Astrocyte (in vitro differentiated cells and primary cell): ENCODE data around the gene IER3. TPM values are rescaled to one million over a fixed set of nuclear protein-coding genes. Genes with fewer than 3 reads are reported as not detected.

Experiments used
- DNase-seq: peaks from one replicate; pipeline ENCODE4 v3.0.0-alpha.2; 2010; ENCODE audit warnings: low read depth
- FAIRE-seq: peaks from 2 replicates; lab custom pipeline; 2011; peaks lifted over from hg19 to GRCh38; lab: Jason Lieb, UNC
- H2AFZ ChIP-seq: 2 replicates; pipeline ENCODE4 v1.6.0; 2012; ENCODE audit warnings: low read depth, low read length, inconsistent platforms
- H3K27ac ChIP-seq: 2 replicates; pipeline ENCODE4 v1.5.1; 2011; ENCODE audit warnings: low read depth, low read length, inconsistent platforms
- H3K27me3 ChIP-seq: 2 replicates; pipeline ENCODE4 v1.6.0; 2011; ENCODE audit warnings: low read length, inconsistent platforms; ENCODE audit not compliant: insufficient read depth
- H3K36me3 ChIP-seq: 2 replicates; pipeline ENCODE4 v1.5.1; 2011; ENCODE audit warnings: low read length, inconsistent platforms; ENCODE audit not compliant: insufficient read depth
- H3K4me1 ChIP-seq: 2 replicates; pipeline ENCODE4 v1.5.1; 2011; ENCODE audit warnings: low read length, inconsistent platforms; ENCODE audit not compliant: insufficient read depth
- H3K4me2 ChIP-seq: 2 replicates; pipeline ENCODE4 v1.6.0; 2012; ENCODE audit warnings: low read length, inconsistent platforms
- H3K4me3 ChIP-seq: 2 replicates; pipeline ENCODE4 v1.5.1; 2011; ENCODE audit warnings: low read depth, mild to moderate bottlenecking, low read length, inconsistent platforms; ENCODE audit not compliant: insufficient read depth
- H3K79me2 ChIP-seq: 2 replicates; pipeline ENCODE4 v1.6.0; 2012; ENCODE audit warnings: mild to moderate bottlenecking, low read length, inconsistent platforms; ENCODE audit not compliant: insufficient read depth
- H3K9ac ChIP-seq: 2 replicates; pipeline ENCODE4 v1.6.0; 2012; ENCODE audit warnings: mild to moderate bottlenecking, low read length, inconsistent platforms
- H3K9me3 ChIP-seq: 2 replicates; pipeline ENCODE4 v1.5.1; 2012; ENCODE audit warnings: low read depth, mild to moderate bottlenecking, low read length, inconsistent platforms; ENCODE audit not compliant: insufficient read depth
- H4K20me1 ChIP-seq: 2 replicates; pipeline ENCODE4 v1.6.0; 2012; ENCODE audit warnings: low read length, inconsistent platforms; ENCODE audit not compliant: insufficient read depth
- H3K27ac Mint-ChIP-seq: one replicate; pipeline ENCODE4 v1.8.0; 2021; ENCODE audit warnings: mild to moderate bottlenecking, mixed read lengths; ENCODE audit not compliant: unreplicated experiment
- H3K27me3 Mint-ChIP-seq: one replicate; pipeline ENCODE4 v1.8.0; 2021; ENCODE audit warnings: low read depth, mixed read lengths; ENCODE audit not compliant: unreplicated experiment
- H3K36me3 Mint-ChIP-seq: one replicate; pipeline ENCODE4 v1.8.0; 2021; ENCODE audit warnings: low read depth, mixed read lengths; ENCODE audit not compliant: unreplicated experiment
- H3K4me1 Mint-ChIP-seq: one replicate; pipeline ENCODE4 v1.8.0; 2021; ENCODE audit warnings: low read depth, mixed read lengths; ENCODE audit not compliant: unreplicated experiment
- H3K4me3 Mint-ChIP-seq: one replicate; pipeline ENCODE4 v1.8.0; 2021; ENCODE audit warnings: mild to moderate bottlenecking, moderate library complexity, mixed read lengths; ENCODE audit not compliant: unreplicated experiment
- H3K9me3 Mint-ChIP-seq: one replicate; pipeline ENCODE4 v1.8.0; 2021; ENCODE audit warnings: mild to moderate bottlenecking, mixed read lengths; ENCODE audit not compliant: unreplicated experiment
- CTCF ChIP-seq: IDR thresholded peaks from 2 replicates; pipeline ENCODE4 v1.5.1; 2011; ENCODE audit warnings: low read depth, mild to moderate bottlenecking, inconsistent platforms, low read length, moderate library complexity; ENCODE audit not compliant: insufficient read depth
- EZH2 ChIP-seq: IDR thresholded peaks from 2 replicates; pipeline ENCODE4 v1.6.1; 2012; ENCODE audit warnings: mild to moderate bottlenecking, low read length, inconsistent platforms; ENCODE audit not compliant: insufficient read depth
- total RNA-seq: library from RNA; stranded (reverse); gene quantifications from 2 replicates; pipeline ENCODE4 v1.2.1, GENCODE V29; 2021

The IER3 gene
- total RNA-seq, 1 donor from 2014 or later, result 221 TPM

GRCh38 chr6:30769088-30769852 is 24.9 kb upstream of the IER3 start:
- Histone ChIP-seq H3K4me3 (peak overlapping the region; percentile 43), H3K27me3 (no peaks in the 10 kb centered on the region), H3K4me1 (peaks cover 38% of the 10 kb centered on the region), H4K20me1 (no peaks in the 10 kb centered on the region), H3K27ac (peak overlapping the region; percentile 99), H3K36me3 (no peaks in the 10 kb centered on the region), H3K4me2 (peak overlapping the region; percentile 79), H3K9ac (peak overlapping the region; percentile 88), H3K9me3 (no peaks in the 10 kb centered on the region), H2AFZ (no peak overlapping the region), H3K79me2 (no peaks in the 10 kb centered on the region)
- peaks cover 7% of the 10 kb centered on the region for H3K36me3 Mint-ChIP-seq
- peak overlapping the region; percentile 99 for H3K27ac Mint-ChIP-seq
- peak overlapping the region; percentile 73 for H3K4me3 Mint-ChIP-seq
- TF ChIP-seq CTCF, result no peak
- TF ChIP-seq EZH2, result no peak
- peaks cover 46% of the 10 kb centered on the region for H3K4me1 Mint-ChIP-seq
- no peaks in the 10 kb centered on the region for H3K27me3 Mint-ChIP-seq
- peak; percentile 97 for DNase-seq
- no peaks in the 10 kb centered on the region for H3K9me3 Mint-ChIP-seq
- no peak for FAIRE-seq

GRCh38 chr6:30768634-30769087 is 24.3 kb upstream of the IER3 start:
- H3K9me3 ChIP-seq, result no peaks in the 10 kb centered on the region
- FAIRE-seq (no peak), DNase-seq (peak; percentile 34)
- no peaks in the 10 kb centered on the region for H3K27me3 ChIP-seq
- H3K79me2 ChIP-seq, result no peaks in the 10 kb centered on the region
- Mint-ChIP-seq H3K27ac (peak overlapping the region; percentile 99), H3K27me3 (no peaks in the 10 kb centered on the region), H3K9me3 (no peaks in the 10 kb centered on the region), H3K36me3 (peaks cover 6% of the 10 kb centered on the region), H3K4me1 (peaks cover 49% of the 10 kb centered on the region), H3K4me3 (peak overlapping the region; percentile 73)
- H3K9ac ChIP-seq, result peak overlapping the region; percentile 88
- H3K4me3 ChIP-seq, result no peak overlapping the region
- no peaks in the 10 kb centered on the region for H3K36me3 ChIP-seq
- H3K27ac ChIP-seq, result peak overlapping the region; percentile 99
- H2AFZ ChIP-seq, result no peak overlapping the region
- no peak for TF ChIP-seq CTCF
- TF ChIP-seq EZH2, result no peak
- H3K4me2 ChIP-seq, result peak overlapping the region; percentile 79
- no peaks in the 10 kb centered on the region for H4K20me1 ChIP-seq
- peaks cover 43% of the 10 kb centered on the region for H3K4me1 ChIP-seq

- Histone ChIP-seq H3K79me2 (no peaks in the 10 kb centered on the region), H2AFZ (no peak overlapping the region), H3K4me3 (no peak overlapping the region), H4K20me1 (no peaks in the 10 kb centered on the region), H3K4me2 (no peak overlapping the region), H3K27me3 (no peaks in the 10 kb centered on the region), H3K36me3 (no peaks in the 10 kb centered on the region), H3K9ac (no peak overlapping the region), H3K9me3 (no peaks in the 10 kb centered on the region), H3K4me1 (peaks cover 47% of the 10 kb centered on the region), H3K27ac (peak overlapping the region; percentile 99)
- Mint-ChIP-seq H3K27ac (peak overlapping the region; percentile 99), H3K4me3 (no peak overlapping the region), H3K9me3 (no peaks in the 10 kb centered on the region), H3K36me3 (peaks cover 6% of the 10 kb centered on the region), H3K27me3 (no peaks in the 10 kb centered on the region), H3K4me1 (peaks cover 56% of the 10 kb centered on the region)
- FAIRE-seq, result no peak
- no peak for DNase-seq
- TF ChIP-seq CTCF (no peak), EZH2 (no peak)
Observed at GRCh38 chr6:30767944-30768301, 23.6 kb upstream of the IER3 start.
